HCT116 (cell line): ENCODE measurements around the gene PAPOLB. TPM values are rescaled to one million over a fixed set of nuclear protein-coding genes. Genes with fewer than 3 reads are reported as not detected.

Source experiments
- ATAC-seq: fragments of 200-7000 bp; cut with Tn5 transposase; 2 replicates; pipeline ENCODE4 v1.9.1; 2020; ENCODE audit warnings: mild to moderate bottlenecking, moderate library complexity
- BruUV-seq: library from RNA; stranded (reverse); fragments of 400-500 nt; replicated peaks from 2 replicates; lab custom pipeline; 2021; lab: Mats Ljungman, UMichigan
- CTCF ChIA-PET: fragments of 300-600 bp; sonication (Branson Sonifier 250); formaldehyde crosslinking; loops from one replicate; lab custom pipeline; 2021; ENCODE audit warnings: antibody characterized with exemption; lab: Charles Lee
- POLR2A ChIA-PET: fragments of 300-600, 350-600 bp; sonication (Branson Sonifier 250); formaldehyde crosslinking; loops from one replicate; lab custom pipeline; 2021; ENCODE audit warnings: antibody characterized with exemption; lab: Charles Lee
- RAD21 ChIA-PET, 2 experiments: fragments of 300-600 bp; sonication (Branson Sonifier 250); formaldehyde crosslinking; loops; one replicate each; lab custom pipeline; 2023; ENCODE audit warnings: low total read pairs in 2 of 2; ENCODE audit not compliant: uncharacterized antibody in 2 of 2, unreplicated experiment in 2 of 2, low non-redundant PET in 1 of 2; lab: Charles Lee
- DNase-seq: peaks from one replicate; pipeline ENCODE4 v3.0.0-alpha.2; 2010; ENCODE audit warnings: low read depth, low spot score
- H2AFZ ChIP-seq: fragments of 200-600 bp; shearing (Covaris generic), sonication (generic); 2 replicates; pipeline ENCODE4 v1.6.1; 2017; ENCODE audit warnings: low read depth, mixed run types, mixed read lengths, antibody characterized with exemption, low read length; ENCODE audit not compliant: poor library complexity, severe bottlenecking
- H3K27ac ChIP-seq: 2 replicates; pipeline ENCODE4 v1.5.1; 2012; ENCODE audit warnings: low read depth, low read length
- H3K27me3 ChIP-seq: fragments of 200-600 bp; sonication (generic); 2 replicates; pipeline ENCODE4 v1.6.1; 2016; ENCODE audit warnings: mixed run types, low read length, mixed read lengths; ENCODE audit not compliant: insufficient read depth
- H3K36me3 ChIP-seq, 2 experiments: fragments of 200-500 bp in 1 of 2; fragments of 200-600 bp in 1 of 2; sonication (Bioruptor generic) in 1 of 2; sonication (generic) in 1 of 2; 2 replicates each; pipeline versions ENCODE4 v1.5.1 to v1.6.1; 2014 to 2016; ENCODE audit warnings: low read length in 2 of 2, inconsistent platforms in 1 of 2, mixed read lengths in 1 of 2, mixed run types in 1 of 2; ENCODE audit not compliant: insufficient read depth in 2 of 2, control insufficient read depth in 1 of 2
- H3K4me1 ChIP-seq, 2 experiments: fragments of 200-600 bp in 1 of 2; sonication (generic) in 1 of 2; 2 replicates each; pipeline versions ENCODE4 v1.5.1 to v1.6.1; 2012 to 2017; ENCODE audit warnings: low read length in 2 of 2, inconsistent platforms in 1 of 2, mild to moderate bottlenecking in 1 of 2, mixed read lengths in 1 of 2, mixed run types in 1 of 2, moderate library complexity in 1 of 2; ENCODE audit not compliant: insufficient read depth in 2 of 2, control insufficient read depth in 1 of 2
- H3K4me2 ChIP-seq: fragments of 200-600 bp; sonication (generic); 2 replicates; pipeline ENCODE4 v1.6.1; 2017; ENCODE audit warnings: mixed run types, low read length, mixed read lengths
- H3K4me3 ChIP-seq, 2 experiments: fragments of 200-600 bp in 1 of 2; sonication (generic) in 1 of 2; replicated peaks in 1 of 2; 2 replicates each; pipeline ENCODE4 v1.5.1; 2011 to 2016; ENCODE audit warnings: low read length in 2 of 2, control low read depth in 1 of 2, low read depth in 1 of 2, mild to moderate bottlenecking in 1 of 2, mixed read lengths in 1 of 2, mixed run types in 1 of 2
- H3K79me2 ChIP-seq: fragments of 200-600 bp; sonication (generic); 2 replicates; pipeline ENCODE4 v1.6.1; 2017; ENCODE audit warnings: mild to moderate bottlenecking, mixed run types, low read length, moderate library complexity, mixed read lengths; ENCODE audit not compliant: insufficient read depth
- H3K9ac ChIP-seq: fragments of 200-600 bp; sonication (generic); 2 replicates; pipeline ENCODE4 v1.6.1; 2016; ENCODE audit warnings: low read length, mixed read lengths
- H3K9me2 ChIP-seq: fragments of 200-600 bp; sonication (generic), shearing (Covaris generic); 2 replicates; pipeline ENCODE4 v1.6.1; 2017; ENCODE audit warnings: mixed run types, mild to moderate bottlenecking, moderate library complexity; ENCODE audit not compliant: insufficient read depth
- H3K9me3 ChIP-seq, 2 experiments: fragments of 200-500 bp in 1 of 2; fragments of 200-600 bp in 1 of 2; sonication (Bioruptor generic) in 1 of 2; sonication (generic) in 1 of 2; 2 replicates each; pipeline ENCODE4 v1.6.1; 2014 to 2017; ENCODE audit warnings: low read length in 2 of 2, mixed read lengths in 2 of 2, inconsistent platforms in 1 of 2, low read depth in 1 of 2, mild to moderate bottlenecking in 1 of 2, mixed run types in 1 of 2, moderate library complexity in 1 of 2; ENCODE audit not compliant: control insufficient read depth in 1 of 2, insufficient read depth in 1 of 2
- H4K20me1 ChIP-seq: fragments of 200-600 bp; sonication (generic), shearing (Covaris generic); 2 replicates; pipeline ENCODE4 v1.6.1; 2017; ENCODE audit warnings: mixed run types, mild to moderate bottlenecking, moderate library complexity; ENCODE audit not compliant: insufficient read depth
- CBX3 ChIP-seq: IDR thresholded peaks from 2 replicates; pipeline ENCODE4 v1.6.1; 2012; ENCODE audit warnings: low read depth
- CEBPB ChIP-seq: IDR thresholded peaks from 2 replicates; pipeline ENCODE4 v1.6.1; 2012; ENCODE audit warnings: low read depth
- EGR1 ChIP-seq: IDR thresholded peaks from 2 replicates; pipeline ENCODE4 v1.6.1; 2012; ENCODE audit warnings: low read depth
- EZH2 ChIP-seq: fragments of 200-600 bp; sonication (generic); IDR thresholded peaks from 2 replicates; pipeline ENCODE4 v1.6.1; 2017; ENCODE audit warnings: antibody characterized with exemption, mixed run types
- EZH2phosphoT487 ChIP-seq: fragments of 200-600 bp; IDR thresholded peaks from 2 replicates; pipeline ENCODE4 v1.6.1; 2018; ENCODE audit warnings: antibody characterized with exemption, borderline replicate concordance
- FOSL1 ChIP-seq: IDR thresholded peaks from 2 replicates; pipeline ENCODE4 v1.6.1; 2012; ENCODE audit warnings: low read depth
- JUND ChIP-seq: IDR thresholded peaks from 2 replicates; pipeline ENCODE4 v1.6.1; 2012
- POLR2A ChIP-seq: IDR thresholded peaks from 2 replicates; pipeline ENCODE4 v1.7.0; 2011; ENCODE audit warnings: borderline replicate concordance; ENCODE audit not compliant: insufficient read depth, insufficient read length; ENCODE audit errors: extremely low read depth
- RAD21 ChIP-seq: IDR thresholded peaks from 2 replicates; pipeline ENCODE4 v1.6.1; 2012; ENCODE audit warnings: low read depth, mild to moderate bottlenecking
- SIN3A ChIP-seq: IDR thresholded peaks from 2 replicates; pipeline ENCODE4 v1.6.1; 2012; ENCODE audit warnings: low read depth
- SP1 ChIP-seq: IDR thresholded peaks from 2 replicates; pipeline ENCODE4 v1.6.1; 2012; ENCODE audit warnings: low read depth
- TCF7L2 ChIP-seq: IDR thresholded peaks from 2 replicates; pipeline ENCODE4 v1.7.0; 2011; ENCODE audit warnings: borderline replicate concordance, inconsistent platforms; ENCODE audit not compliant: insufficient read depth, insufficient read length; ENCODE audit errors: extremely low read depth
- YY1 ChIP-seq: IDR thresholded peaks from 2 replicates; pipeline ENCODE4 v1.6.1; 2011; ENCODE audit warnings: low read length, low read depth, moderate library complexity, mild to moderate bottlenecking; ENCODE audit not compliant: insufficient replicate concordance; ENCODE audit errors: extremely low read depth
- ZNF274 ChIP-seq: fragments of 200-500 bp; sonication (Bioruptor generic); IDR thresholded peaks from 2 replicates; pipeline ENCODE4 v1.6.1; 2014; ENCODE audit warnings: mild to moderate bottlenecking, low read depth, low read length, inconsistent platforms
- intact Hi-C: fragments of 100-400 bp; cut with micrococcal nuclease; formaldehyde crosslinking; loops from 2 replicates; pipeline ENCODE4 v1.10.0; 2022
- total RNA-seq: library from RNA; stranded (reverse); gene quantifications from one replicate; pipeline ENCODE4 v1.2.1, GENCODE V29; 2021; ENCODE audit not compliant: unreplicated experiment
- TF ChIP-seq, protein P1 (sequence below): IDR thresholded peaks from 2 replicates; pipeline ENCODE4 v1.6.1; 2011; ENCODE audit warnings: mild to moderate bottlenecking, low read length, moderate library complexity; ENCODE audit not compliant: insufficient replicate concordance; ENCODE audit errors: extremely low read depth
- TF ChIP-seq, protein P2 (sequence below): IDR thresholded peaks from 2 replicates; pipeline ENCODE4 v1.6.1; 2012
- TF ChIP-seq, protein P3 (sequence below), 3 experiments: fragments of 200-600 bp in 1 of 3; sonication (generic) in 1 of 3; IDR thresholded peaks in 2 of 3; conservative IDR thresholded peaks in 1 of 3; 2 replicates each; pipeline ENCODE4 v1.5.1; 2012 to 2017; ENCODE audit warnings: low read depth in 2 of 3, low read length in 2 of 3, antibody characterized with exemption in 1 of 3, borderline replicate concordance in 1 of 3, control low read depth in 1 of 3, mild to moderate bottlenecking in 1 of 3, mixed read lengths in 1 of 3, mixed run types in 1 of 3, moderate library complexity in 1 of 3; ENCODE audit not compliant: insufficient read depth in 1 of 3

Gene PAPOLB
- total RNA-seq, 1 experiment from 2014 or later, result 0.20 TPM

- no peak for ATAC-seq
- Histone ChIP-seq H3K9ac (no peak overlapping the region), H2AFZ (no peak overlapping the region), H3K27me3 (no peaks in the 10 kb centered on the region), H3K79me2 (no peaks in the 10 kb centered on the region), H3K9me2 (no peaks in the 10 kb centered on the region), H4K20me1 (no peaks in the 10 kb centered on the region), H3K9me3 (no peaks in the 10 kb centered on the region)
- intact Hi-C loops, result no loop called here
- RAD21 ChIA-PET, result no interaction called here
- CTCF ChIA-PET, result no interaction called here
- TF ChIP-seq EZH2 (no peak), ZNF274 (no peak), SP1 (no peak)
- TF ChIP-seq, all 23 proteins: peak for 0
- Histone ChIP-seq H3K4me2 (no peak overlapping the region), H3K36me3 (no peaks in the 10 kb centered on the region), H3K27ac (no peak overlapping the region), H3K4me3 (no peak overlapping the region), H3K4me1 (no peaks in the 10 kb centered on the region)
- POLR2A ChIA-PET, result no interaction called here
- DNase-seq, result no peak
- no TSS peak for BruUV-seq
These were observed 25.6 kb downstream of the PAPOLB start for GRCh38 chr7:4836206-4836661.

- no peaks in the 10 kb centered on the region for H4K20me1 ChIP-seq
- H3K27ac ChIP-seq, result no peak overlapping the region
- no peaks in the 10 kb centered on the region for H3K9me2 ChIP-seq
- no peak overlapping the region for H3K4me3 ChIP-seq
- H3K9me3 ChIP-seq, result no peaks in the 10 kb centered on the region
- ATAC-seq (no peak), DNase-seq (no peak)
- intact Hi-C loops, result no loop called here
- H3K36me3 ChIP-seq, result no peaks in the 10 kb centered on the region
- H3K9ac ChIP-seq, result no peak overlapping the region
- no peak overlapping the region for H2AFZ ChIP-seq
- ChIA-PET CTCF (no interaction called here), RAD21 (no interaction called here), POLR2A (no interaction called here)
- no TSS peak for BruUV-seq
- no peaks in the 10 kb centered on the region for H3K4me1 ChIP-seq
- no peaks in the 10 kb centered on the region for H3K27me3 ChIP-seq
- no peak overlapping the region for H3K4me2 ChIP-seq
- H3K79me2 ChIP-seq, result no peaks in the 10 kb centered on the region
- no peak for TF ChIP-seq FOSL1
- TF ChIP-seq, protein P1, sequence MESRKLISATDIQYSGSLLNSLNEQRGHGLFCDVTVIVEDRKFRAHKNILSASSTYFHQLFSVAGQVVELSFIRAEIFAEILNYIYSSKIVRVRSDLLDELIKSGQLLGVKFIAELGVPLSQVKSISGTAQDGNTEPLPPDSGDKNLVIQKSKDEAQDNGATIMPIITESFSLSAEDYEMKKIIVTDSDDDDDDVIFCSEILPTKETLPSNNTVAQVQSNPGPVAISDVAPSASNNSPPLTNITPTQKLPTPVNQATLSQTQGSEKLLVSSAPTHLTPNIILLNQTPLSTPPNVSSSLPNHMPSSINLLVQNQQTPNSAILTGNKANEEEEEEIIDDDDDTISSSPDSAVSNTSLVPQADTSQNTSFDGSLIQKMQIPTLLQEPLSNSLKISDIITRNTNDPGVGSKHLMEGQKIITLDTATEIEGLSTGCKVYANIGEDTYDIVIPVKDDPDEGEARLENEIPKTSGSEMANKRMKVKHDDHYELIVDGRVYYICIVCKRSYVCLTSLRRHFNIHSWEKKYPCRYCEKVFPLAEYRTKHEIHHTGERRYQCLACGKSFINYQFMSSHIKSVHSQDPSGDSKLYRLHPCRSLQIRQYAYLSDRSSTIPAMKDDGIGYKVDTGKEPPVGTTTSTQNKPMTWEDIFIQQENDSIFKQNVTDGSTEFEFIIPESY, result no peak
- no peak for TF ChIP-seq JUND
- TF ChIP-seq EZH2phosphoT487, result no peak
- no peak for TF ChIP-seq CBX3
- TF ChIP-seq YY1, result no peak
- no peak for TF ChIP-seq SIN3A
- TF ChIP-seq TCF7L2, result no peak
- no peak for TF ChIP-seq CEBPB
- TF ChIP-seq EGR1, result no peak
- TF ChIP-seq, protein P2, sequence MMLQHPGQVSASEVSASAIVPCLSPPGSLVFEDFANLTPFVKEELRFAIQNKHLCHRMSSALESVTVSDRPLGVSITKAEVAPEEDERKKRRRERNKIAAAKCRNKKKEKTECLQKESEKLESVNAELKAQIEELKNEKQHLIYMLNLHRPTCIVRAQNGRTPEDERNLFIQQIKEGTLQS, result no peak
- TF ChIP-seq RAD21, result no peak
- TF ChIP-seq, protein P3, sequence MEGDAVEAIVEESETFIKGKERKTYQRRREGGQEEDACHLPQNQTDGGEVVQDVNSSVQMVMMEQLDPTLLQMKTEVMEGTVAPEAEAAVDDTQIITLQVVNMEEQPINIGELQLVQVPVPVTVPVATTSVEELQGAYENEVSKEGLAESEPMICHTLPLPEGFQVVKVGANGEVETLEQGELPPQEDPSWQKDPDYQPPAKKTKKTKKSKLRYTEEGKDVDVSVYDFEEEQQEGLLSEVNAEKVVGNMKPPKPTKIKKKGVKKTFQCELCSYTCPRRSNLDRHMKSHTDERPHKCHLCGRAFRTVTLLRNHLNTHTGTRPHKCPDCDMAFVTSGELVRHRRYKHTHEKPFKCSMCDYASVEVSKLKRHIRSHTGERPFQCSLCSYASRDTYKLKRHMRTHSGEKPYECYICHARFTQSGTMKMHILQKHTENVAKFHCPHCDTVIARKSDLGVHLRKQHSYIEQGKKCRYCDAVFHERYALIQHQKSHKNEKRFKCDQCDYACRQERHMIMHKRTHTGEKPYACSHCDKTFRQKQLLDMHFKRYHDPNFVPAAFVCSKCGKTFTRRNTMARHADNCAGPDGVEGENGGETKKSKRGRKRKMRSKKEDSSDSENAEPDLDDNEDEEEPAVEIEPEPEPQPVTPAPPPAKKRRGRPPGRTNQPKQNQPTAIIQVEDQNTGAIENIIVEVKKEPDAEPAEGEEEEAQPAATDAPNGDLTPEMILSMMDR (IDR thresholded peaks at IDR 0.05 in 2 of 3, conservative IDR thresholded peaks at IDR 0.05 in 1 of 3; ENCODE audit: borderline replicate concordance in 1 of 3, insufficient read depth in 1 of 3, low read depth in 2 of 3, low read length in 2 of 3), result no peak
- no peak for TF ChIP-seq POLR2A
These were observed 26.2 kb downstream of the PAPOLB start for GRCh38 chr7:4835398-4836205.
